DND-41 (cell line): ENCODE results near the gene NOBOX.

ENCODE experiments used
- EZH2 ChIP-seq: IDR thresholded peaks from 3 replicates; pipeline ENCODE4 v1.6.1; 2012; ENCODE audit warnings: borderline replicate concordance, low read depth, mild to moderate bottlenecking, moderate library complexity, low read length, inconsistent platforms; ENCODE audit not compliant: severe bottlenecking
- TF ChIP-seq, protein P1 (sequence below): IDR thresholded peaks from 2 replicates; pipeline ENCODE4 v1.5.1; 2012; ENCODE audit warnings: borderline replicate concordance, low read length, moderate library complexity, mild to moderate bottlenecking; ENCODE audit not compliant: poor library complexity, severe bottlenecking; ENCODE audit errors: extremely low read depth

GRCh38 chr7:144399946-144400345, 3.5 kb downstream of the NOBOX start:
- TF ChIP-seq, protein P1, sequence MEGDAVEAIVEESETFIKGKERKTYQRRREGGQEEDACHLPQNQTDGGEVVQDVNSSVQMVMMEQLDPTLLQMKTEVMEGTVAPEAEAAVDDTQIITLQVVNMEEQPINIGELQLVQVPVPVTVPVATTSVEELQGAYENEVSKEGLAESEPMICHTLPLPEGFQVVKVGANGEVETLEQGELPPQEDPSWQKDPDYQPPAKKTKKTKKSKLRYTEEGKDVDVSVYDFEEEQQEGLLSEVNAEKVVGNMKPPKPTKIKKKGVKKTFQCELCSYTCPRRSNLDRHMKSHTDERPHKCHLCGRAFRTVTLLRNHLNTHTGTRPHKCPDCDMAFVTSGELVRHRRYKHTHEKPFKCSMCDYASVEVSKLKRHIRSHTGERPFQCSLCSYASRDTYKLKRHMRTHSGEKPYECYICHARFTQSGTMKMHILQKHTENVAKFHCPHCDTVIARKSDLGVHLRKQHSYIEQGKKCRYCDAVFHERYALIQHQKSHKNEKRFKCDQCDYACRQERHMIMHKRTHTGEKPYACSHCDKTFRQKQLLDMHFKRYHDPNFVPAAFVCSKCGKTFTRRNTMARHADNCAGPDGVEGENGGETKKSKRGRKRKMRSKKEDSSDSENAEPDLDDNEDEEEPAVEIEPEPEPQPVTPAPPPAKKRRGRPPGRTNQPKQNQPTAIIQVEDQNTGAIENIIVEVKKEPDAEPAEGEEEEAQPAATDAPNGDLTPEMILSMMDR, result no peak
- TF ChIP-seq EZH2, result no peak
